ENCODE results near the gene NAALADL2.
"Not testable (repeated sequence)": the region's sequence is repeated elsewhere in the genome, so short reads cannot be mapped to it uniquely, and the experiment has no call there.

NAALADL2 gene

DNA sequence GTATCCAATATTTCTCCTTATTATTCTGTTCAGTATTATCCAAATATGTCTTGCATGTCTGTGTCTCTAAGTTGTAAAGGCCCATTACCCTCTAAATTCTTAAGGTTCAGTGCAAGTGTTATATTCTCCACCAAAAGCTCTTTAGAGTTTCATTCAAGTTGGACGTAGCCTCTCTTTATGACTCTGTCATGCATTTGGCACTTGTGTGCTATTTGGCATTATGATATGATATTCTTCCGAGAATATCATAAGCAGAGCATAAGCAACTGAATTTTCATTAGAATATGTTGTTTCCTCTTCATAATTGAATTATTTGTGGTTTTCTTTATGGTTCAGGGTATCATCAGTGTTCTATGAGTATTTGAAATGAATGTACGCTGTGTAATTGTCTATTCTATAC, 594.2 kb downstream of the NAALADL2 start:
- Histone ChIP-seq H3K36me3 (ENCODE audit: insufficient read depth) (no peaks in the 10 kb centered on the region), H3K9ac (no peak overlapping the region), H3K4me1 (ENCODE audit: low read depth, poor library complexity, severe bottlenecking) (no peaks in the 10 kb centered on the region), H2AFZ (ENCODE audit: low read depth) (no peak overlapping the region), H3K27me3 (ENCODE audit: insufficient read depth, low read depth) (no peaks in the 10 kb centered on the region), H3K4me2 (no peak overlapping the region), H3K79me2 (ENCODE audit: insufficient read depth, low read depth) (no peaks in the 10 kb centered on the region), H3K27ac (no peak overlapping the region), H3K4me3 (IDR thresholded peaks at IDR 0.05; ENCODE audit: insufficient read depth, low read depth, low read length) (no peak overlapping the region), H4K20me1 (ENCODE audit: insufficient read depth) (no peaks in the 10 kb centered on the region)
- no peak for TF ChIP-seq CTCF (conservative IDR thresholded peaks at IDR 0.05; ENCODE audit: low read depth, low read length)

DNA sequence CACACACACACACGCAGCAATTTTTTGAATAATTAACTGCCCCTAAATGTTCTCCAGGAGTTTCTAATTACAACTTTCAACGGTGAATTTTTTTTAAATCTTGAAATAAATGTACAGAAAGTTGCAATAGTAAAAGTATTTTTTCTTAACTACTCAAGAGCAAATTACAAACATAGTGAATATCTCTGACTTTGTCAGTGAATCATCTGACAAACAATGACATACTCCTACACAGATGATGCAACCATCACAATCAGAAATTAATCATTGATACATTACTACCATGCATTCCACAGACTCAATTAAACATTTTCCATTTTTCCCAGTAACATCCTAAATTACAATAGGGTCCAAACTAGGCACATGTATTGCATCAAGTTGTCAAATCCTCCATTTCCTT, 597.3 kb downstream of the NAALADL2 start:
- H4K20me1 ChIP-seq (ENCODE audit: insufficient read depth), result no peaks in the 10 kb centered on the region
- H3K9ac ChIP-seq, result no peak overlapping the region
- no peak overlapping the region for H3K4me2 ChIP-seq
- no peaks in the 10 kb centered on the region for H3K27me3 ChIP-seq (ENCODE audit: insufficient read depth, low read depth)
- no peaks in the 10 kb centered on the region for H3K79me2 ChIP-seq (ENCODE audit: insufficient read depth, low read depth)
- no peaks in the 10 kb centered on the region for H3K4me1 ChIP-seq (ENCODE audit: low read depth, poor library complexity, severe bottlenecking)
- H3K4me3 ChIP-seq (IDR thresholded peaks at IDR 0.05; ENCODE audit: insufficient read depth, low read depth, low read length), result no peak overlapping the region
- no peaks in the 10 kb centered on the region for H3K36me3 ChIP-seq (ENCODE audit: insufficient read depth)
- TF ChIP-seq CTCF (conservative IDR thresholded peaks at IDR 0.05; ENCODE audit: low read depth, low read length), result no peak
- no peak overlapping the region for H3K27ac ChIP-seq
- no peak overlapping the region for H2AFZ ChIP-seq (ENCODE audit: low read depth)

- Histone ChIP-seq H3K4me2 (no peak overlapping the region), H3K79me2 (ENCODE audit: insufficient read depth, low read depth) (no peaks in the 10 kb centered on the region), H3K4me3 (IDR thresholded peaks at IDR 0.05; ENCODE audit: insufficient read depth, low read depth, low read length) (no peak overlapping the region), H3K36me3 (ENCODE audit: insufficient read depth) (no peaks in the 10 kb centered on the region), H3K9ac (no peak overlapping the region), H3K27ac (no peak overlapping the region), H4K20me1 (ENCODE audit: insufficient read depth) (no peaks in the 10 kb centered on the region), H2AFZ (ENCODE audit: low read depth) (no peak overlapping the region), H3K4me1 (ENCODE audit: low read depth, poor library complexity, severe bottlenecking) (no peaks in the 10 kb centered on the region), H3K27me3 (ENCODE audit: insufficient read depth, low read depth) (no peaks in the 10 kb centered on the region)
- TF ChIP-seq CTCF (conservative IDR thresholded peaks at IDR 0.05; ENCODE audit: low read depth, low read length), result no peak
These were observed 598.2 kb downstream of the NAALADL2 start for GRCh38 chr3:175457301-175457700.

DNA sequence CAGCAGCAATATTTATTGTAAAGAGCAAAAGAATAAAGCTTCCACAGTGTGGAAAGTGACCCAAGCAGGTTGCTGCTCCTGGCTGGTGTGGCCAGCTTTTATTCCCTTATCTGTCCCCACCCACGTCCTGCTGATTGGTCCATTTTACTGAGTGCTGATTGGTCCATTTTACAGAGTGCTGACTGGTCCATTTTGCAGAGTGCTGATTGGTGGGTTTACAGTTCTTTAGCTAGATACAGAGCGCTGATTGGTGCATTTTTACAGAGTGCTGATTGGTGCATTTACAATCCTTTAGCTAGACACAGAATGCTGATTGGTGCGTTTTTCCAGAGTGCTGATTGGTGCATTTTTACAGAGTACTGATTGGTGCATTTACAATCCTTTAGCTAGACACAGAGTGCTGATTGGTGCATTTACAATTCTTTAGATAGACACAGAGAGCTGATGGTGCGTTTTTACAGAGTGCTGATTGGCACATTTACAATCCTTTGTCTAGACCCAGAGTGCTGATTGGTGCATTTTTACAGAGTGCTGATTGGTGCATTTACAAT, 601.8 kb downstream of the NAALADL2 start:
- H4K20me1 ChIP-seq (ENCODE audit: insufficient read depth); H3K79me2 ChIP-seq (ENCODE audit: insufficient read depth, low read depth); H3K36me3 ChIP-seq (ENCODE audit: insufficient read depth); H3K27me3 ChIP-seq (ENCODE audit: insufficient read depth, low read depth); H3K4me1 ChIP-seq (ENCODE audit: low read depth, poor library complexity, severe bottlenecking); H2AFZ ChIP-seq (ENCODE audit: low read depth); H3K4me3 ChIP-seq (IDR thresholded peaks at IDR 0.05; ENCODE audit: insufficient read depth, low read depth, low read length); H3K4me2 ChIP-seq; H3K27ac ChIP-seq; H3K9ac ChIP-seq: not testable (repeated sequence)

DNA sequence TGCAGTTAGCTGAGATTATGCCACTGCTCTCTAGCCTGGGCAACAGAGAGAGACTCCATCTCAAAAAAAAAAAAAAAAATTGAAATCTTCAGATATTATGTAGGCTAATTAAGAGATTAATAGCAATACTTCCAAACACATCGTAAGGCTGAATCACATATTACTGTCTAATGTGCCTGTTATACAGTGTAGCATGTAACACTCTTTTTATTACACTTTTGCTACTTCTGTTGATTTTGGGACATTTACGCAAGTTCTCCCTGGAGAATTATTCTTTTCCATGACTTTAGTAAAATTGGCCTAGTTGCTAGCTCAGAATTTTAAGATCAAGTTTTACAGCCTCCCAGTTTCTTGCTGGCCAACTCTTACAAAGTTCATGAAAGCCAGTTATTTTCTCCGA, 605.2 kb downstream of the NAALADL2 start:
- H3K4me2 ChIP-seq, result no peak overlapping the region
- H3K36me3 ChIP-seq (ENCODE audit: insufficient read depth), result no peaks in the 10 kb centered on the region
- no peak for TF ChIP-seq CTCF (conservative IDR thresholded peaks at IDR 0.05; ENCODE audit: low read depth, low read length)
- no peak overlapping the region for H2AFZ ChIP-seq (ENCODE audit: low read depth)
- H3K9ac ChIP-seq, result no peak overlapping the region
- no peaks in the 10 kb centered on the region for H3K79me2 ChIP-seq (ENCODE audit: insufficient read depth, low read depth)
- no peak overlapping the region for H3K4me3 ChIP-seq (IDR thresholded peaks at IDR 0.05; ENCODE audit: insufficient read depth, low read depth, low read length)
- H4K20me1 ChIP-seq (ENCODE audit: insufficient read depth), result no peaks in the 10 kb centered on the region
- no peaks in the 10 kb centered on the region for H3K27me3 ChIP-seq (ENCODE audit: insufficient read depth, low read depth)
- H3K4me1 ChIP-seq (ENCODE audit: low read depth, poor library complexity, severe bottlenecking), result peaks cover 13% of the 10 kb centered on the region
- H3K27ac ChIP-seq, result no peak overlapping the region
